GM12878 (cell line): ENCODE data around the gene IL1R2.

Experiments used
- CTCF ChIP-seq, 3 experiments: IDR thresholded peaks in 2 of 3; conservative IDR thresholded peaks in 1 of 3; 2 replicates each; pipeline ENCODE4 v1.5.1; 2011; ENCODE audit warnings: low read depth in 3 of 3, low read length in 3 of 3, mild to moderate bottlenecking in 3 of 3, control low read depth in 2 of 3, moderate library complexity in 2 of 3, inconsistent platforms in 1 of 3, mixed read lengths in 1 of 3; ENCODE audit not compliant: control insufficient read depth in 2 of 3, insufficient read depth in 1 of 3; ENCODE audit errors: extremely low read depth in 1 of 3
- EGR1 ChIP-seq, 2 experiments: IDR thresholded peaks; 1 replicate in 1 of 2; 2 replicates in 1 of 2; pipeline ENCODE4 v1.6.1; 2011 to 2012; ENCODE audit warnings: low read depth in 2 of 2, low read length in 2 of 2, borderline replicate concordance in 1 of 2, mild to moderate bottlenecking in 1 of 2, moderate library complexity in 1 of 2
- FOXM1 ChIP-seq: IDR thresholded peaks from 2 replicates; pipeline ENCODE4 v1.6.1; 2012; ENCODE audit warnings: low read depth, mild to moderate bottlenecking, inconsistent platforms, low read length, moderate library complexity
- HCFC1 ChIP-seq: fragments of 150-350 bp; IDR thresholded peaks from 2 replicates; pipeline ENCODE4 v1.6.1; 2014; ENCODE audit warnings: low read length
- POLR2A ChIP-seq: IDR thresholded peaks from 2 replicates; pipeline ENCODE4 v1.6.1; 2011; ENCODE audit warnings: low read depth, mild to moderate bottlenecking, low read length
- REST ChIP-seq: IDR thresholded peaks from 2 replicates; pipeline ENCODE4 v1.6.1; 2012; ENCODE audit warnings: mild to moderate bottlenecking, low read depth, low read length
- YY1 ChIP-seq: IDR thresholded peaks from 2 replicates; pipeline ENCODE4 v1.6.1; 2011; ENCODE audit warnings: low read depth, mild to moderate bottlenecking, low read length
- ZNF274 ChIP-seq: IDR thresholded peaks from one replicate; pipeline ENCODE4 v1.8.0; 2011; ENCODE audit not compliant: insufficient read length, insufficient read depth

GRCh38 chr2:102046135-102046986, 54.6 kb downstream of the IL1R2 start:
- TF ChIP-seq CTCF (IDR thresholded peaks at IDR 0.05 in 2 of 3, conservative IDR thresholded peaks at IDR 0.05 in 1 of 3; ENCODE audit: control insufficient read depth in 2 of 3, extremely low read depth in 1 of 3, insufficient read depth in 1 of 3, low read depth in 3 of 3, low read length in 3 of 3) (no peak), ZNF274 (no peak), HCFC1 (no peak), POLR2A (no peak), FOXM1 (no peak), REST (no peak), YY1 (no peak), EGR1 (IDR thresholded peaks at IDR 0.05; ENCODE audit: borderline replicate concordance in 1 of 2, low read depth in 2 of 2, low read length in 2 of 2) (no peak)
